Activated CD8-positive, alpha-beta T cell treated with anti-CD3 and anti-CD28 coated beads for 36 hours (primary cell): Measurements from ENCODE around the gene AKAP17A. TPM values are rescaled to one million over a fixed set of nuclear protein-coding genes. Genes with fewer than 3 reads are reported as not detected.

ENCODE experiments used
- ATAC-seq: fragments of 200-7000 bp; cut with Tn5 transposase; one replicate; pipeline ENCODE4 v1.10.0; 2021; ENCODE audit warnings: mild to moderate bottlenecking, moderate library complexity
- CTCF ChIA-PET: fragments of 350-600 bp; sonication (Branson Sonifier 250); formaldehyde crosslinking; loops from one replicate; lab custom pipeline; 2021; ENCODE audit warnings: antibody characterized with exemption; lab: Charles Lee
- POLR2A ChIA-PET: fragments of 350-600 bp; sonication (Branson Sonifier 250); formaldehyde crosslinking; loops from one replicate; lab custom pipeline; 2021; ENCODE audit warnings: antibody characterized with exemption; lab: Charles Lee
- DNase-seq: peaks from one replicate; pipeline ENCODE4 v3.0.0-alpha.2; 2020
- H3K27ac Mint-ChIP-seq: one replicate; pipeline ENCODE4 v1.8.0; 2021; ENCODE audit warnings: mild to moderate bottlenecking, mixed read lengths
- H3K27me3 Mint-ChIP-seq: one replicate; pipeline ENCODE4 v1.8.0; 2021; ENCODE audit warnings: mixed read lengths
- H3K36me3 Mint-ChIP-seq: one replicate; pipeline ENCODE4 v1.8.0; 2021; ENCODE audit warnings: low read depth, mixed read lengths
- H3K4me1 Mint-ChIP-seq: one replicate; pipeline ENCODE4 v1.8.0; 2021; ENCODE audit warnings: low read depth, mixed read lengths
- H3K4me3 Mint-ChIP-seq: one replicate; pipeline ENCODE4 v1.8.0; 2021; ENCODE audit warnings: mild to moderate bottlenecking, moderate library complexity, mixed read lengths
- H3K9me3 Mint-ChIP-seq: one replicate; pipeline ENCODE4 v1.8.0; 2021; ENCODE audit warnings: mixed read lengths
- intact Hi-C: fragments of 100-400 bp; cut with micrococcal nuclease; formaldehyde crosslinking; loops from one replicate; pipeline ENCODE4 v1.10.0; 2022
- total RNA-seq, 2 experiments: library from RNA; stranded (reverse); gene quantifications; one replicate each; pipeline ENCODE4 v1.2.3, GENCODE V29; 2021
- TF ChIP-seq, protein P1 (sequence below): fragments of 200-600 bp; IDR thresholded peaks from one replicate; pipeline ENCODE4 v1.8.0; 2022; ENCODE audit warnings: antibody characterized with exemption, mild to moderate bottlenecking

The AKAP17A gene
- total RNA-seq, 2 experiments from 2014 or later, result 82.8 to 85.5 TPM

DNA sequence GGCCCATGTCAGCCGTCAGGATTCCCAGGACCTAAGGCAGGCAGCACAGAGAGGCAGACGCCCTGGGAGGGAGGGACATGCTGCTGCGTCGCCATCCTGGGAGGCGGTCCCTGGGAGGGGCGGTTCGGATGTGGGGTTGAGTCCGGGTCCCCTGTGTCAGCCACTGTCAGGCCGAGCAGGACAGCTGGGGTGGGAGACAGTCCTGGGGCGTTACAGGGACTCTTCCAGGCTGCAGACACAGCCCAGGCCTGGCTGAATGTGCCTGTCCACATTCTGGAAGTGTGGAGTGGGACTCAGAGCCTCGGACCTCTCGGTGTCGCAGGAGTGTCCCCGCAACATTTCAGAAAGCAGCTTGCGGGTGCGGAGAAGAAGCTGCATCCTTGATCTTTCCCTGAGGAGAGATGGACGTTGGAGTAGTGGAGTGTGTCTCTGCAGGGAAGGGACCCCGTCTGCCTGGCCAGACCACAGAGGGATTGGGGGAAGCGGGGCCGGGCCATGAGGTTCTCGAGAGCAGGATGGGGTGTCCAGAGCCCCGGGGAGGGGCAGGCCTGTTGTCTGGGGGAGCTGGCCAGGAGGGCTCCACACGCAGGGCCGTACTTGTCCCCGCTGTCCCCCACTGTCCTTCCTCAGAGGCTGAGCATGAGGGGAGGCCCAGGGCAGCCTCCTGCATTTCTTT, 6.1 kb downstream of the AKAP17A start:
- intact Hi-C loops, result no loop called here
- ATAC-seq (no peak), DNase-seq (no peak)
- ChIA-PET CTCF (no interaction called here), POLR2A (no interaction called here)
- TF ChIP-seq, protein P1, sequence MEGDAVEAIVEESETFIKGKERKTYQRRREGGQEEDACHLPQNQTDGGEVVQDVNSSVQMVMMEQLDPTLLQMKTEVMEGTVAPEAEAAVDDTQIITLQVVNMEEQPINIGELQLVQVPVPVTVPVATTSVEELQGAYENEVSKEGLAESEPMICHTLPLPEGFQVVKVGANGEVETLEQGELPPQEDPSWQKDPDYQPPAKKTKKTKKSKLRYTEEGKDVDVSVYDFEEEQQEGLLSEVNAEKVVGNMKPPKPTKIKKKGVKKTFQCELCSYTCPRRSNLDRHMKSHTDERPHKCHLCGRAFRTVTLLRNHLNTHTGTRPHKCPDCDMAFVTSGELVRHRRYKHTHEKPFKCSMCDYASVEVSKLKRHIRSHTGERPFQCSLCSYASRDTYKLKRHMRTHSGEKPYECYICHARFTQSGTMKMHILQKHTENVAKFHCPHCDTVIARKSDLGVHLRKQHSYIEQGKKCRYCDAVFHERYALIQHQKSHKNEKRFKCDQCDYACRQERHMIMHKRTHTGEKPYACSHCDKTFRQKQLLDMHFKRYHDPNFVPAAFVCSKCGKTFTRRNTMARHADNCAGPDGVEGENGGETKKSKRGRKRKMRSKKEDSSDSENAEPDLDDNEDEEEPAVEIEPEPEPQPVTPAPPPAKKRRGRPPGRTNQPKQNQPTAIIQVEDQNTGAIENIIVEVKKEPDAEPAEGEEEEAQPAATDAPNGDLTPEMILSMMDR, result no peak
- Mint-ChIP-seq H3K27me3 (no peaks in the 10 kb centered on the region), H3K27ac (no peak overlapping the region), H3K36me3 (peaks cover 77% of the 10 kb centered on the region), H3K9me3 (no peaks in the 10 kb centered on the region), H3K4me3 (no peak overlapping the region), H3K4me1 (peaks cover 26% of the 10 kb centered on the region)

DNA sequence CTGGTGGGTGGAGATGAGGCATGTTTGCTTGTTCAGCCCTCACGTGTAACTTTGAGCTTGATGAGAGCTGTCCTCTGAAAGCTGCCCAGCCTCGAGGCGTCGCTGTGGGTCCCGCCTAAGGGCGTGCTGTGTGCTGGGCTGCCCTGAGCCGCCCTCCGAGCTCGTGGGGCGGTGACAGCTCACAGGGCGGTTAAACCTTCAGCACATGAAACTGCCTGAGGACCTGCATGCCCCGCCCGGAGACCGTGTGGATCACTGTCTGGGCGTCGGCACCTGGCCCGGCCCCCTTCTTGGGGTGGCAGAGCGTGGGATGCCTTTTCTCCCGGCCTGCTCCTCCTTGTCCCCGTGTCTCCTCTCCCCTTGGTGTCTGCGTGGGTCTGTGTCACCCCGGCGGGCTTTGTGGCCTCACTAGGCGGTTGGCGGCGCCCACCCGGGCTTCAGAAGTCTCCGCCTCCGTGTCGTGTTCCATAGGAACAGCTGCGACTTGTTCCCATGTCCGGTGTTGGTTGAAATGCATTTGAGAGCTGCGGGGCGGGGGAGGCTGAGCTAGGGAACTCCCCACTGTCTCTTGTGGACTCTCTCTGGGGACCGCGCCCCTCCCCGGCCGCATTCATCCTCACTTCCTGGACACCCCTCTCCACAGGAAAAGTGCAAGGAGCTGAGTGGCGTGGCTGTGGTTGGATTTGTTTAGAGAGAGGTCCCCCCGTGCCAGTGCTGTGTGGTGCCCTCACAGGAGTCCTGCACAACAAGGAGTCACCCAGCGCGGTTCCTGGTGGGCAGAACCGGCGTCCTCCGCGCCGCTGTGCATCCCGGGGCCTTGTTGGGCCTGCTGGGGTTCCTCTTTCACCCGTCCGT, 6.8 kb downstream of the AKAP17A start:
- CTCF ChIA-PET, result no interaction called here
- intact Hi-C loops, result no loop called here
- H3K9me3 Mint-ChIP-seq, result no peaks in the 10 kb centered on the region
- POLR2A ChIA-PET, result no interaction called here
- no peak overlapping the region for H3K4me3 Mint-ChIP-seq
- H3K27ac Mint-ChIP-seq, result no peak overlapping the region
- H3K4me1 Mint-ChIP-seq, result peaks cover 19% of the 10 kb centered on the region
- TF ChIP-seq, protein P1, result no peak
- no peaks in the 10 kb centered on the region for H3K27me3 Mint-ChIP-seq
- DNase-seq (no peak), ATAC-seq (no peak)
- peaks cover 76% of the 10 kb centered on the region for H3K36me3 Mint-ChIP-seq

- Mint-ChIP-seq H3K4me1 (peaks cover 10% of the 10 kb centered on the region), H3K27me3 (no peaks in the 10 kb centered on the region), H3K27ac (no peak overlapping the region), H3K4me3 (no peak overlapping the region), H3K9me3 (no peaks in the 10 kb centered on the region), H3K36me3 (peaks cover 73% of the 10 kb centered on the region)
- POLR2A ChIA-PET, result no interaction called here
- intact Hi-C loops, result no loop called here
- DNase-seq (no peak), ATAC-seq (no peak)
- CTCF ChIA-PET, result no interaction called here
- TF ChIP-seq, protein P1, result no peak
Observed at GRCh38 chrX:1598876-1599790, 7.7 kb downstream of the AKAP17A start.

GRCh38 chrX:1599791-1600405, 8.5 kb downstream of the AKAP17A start:
- H3K4me1 Mint-ChIP-seq, result peaks cover 7% of the 10 kb centered on the region
- ATAC-seq (no peak), DNase-seq (no peak)
- no peaks in the 10 kb centered on the region for H3K9me3 Mint-ChIP-seq
- H3K36me3 Mint-ChIP-seq, result peaks cover 71% of the 10 kb centered on the region
- intact Hi-C loops, result no loop called here
- CTCF ChIA-PET, result no interaction called here
- H3K27me3 Mint-ChIP-seq, result no peaks in the 10 kb centered on the region
- H3K27ac Mint-ChIP-seq, result no peak overlapping the region
- TF ChIP-seq, protein P1, result no peak
- no peak overlapping the region for H3K4me3 Mint-ChIP-seq
- POLR2A ChIA-PET, result no interaction called here
